ENCODE measurements around the gene SF3B5.
"Not testable (repeated sequence)": the region's sequence is repeated elsewhere in the genome, so short reads cannot be mapped to it uniquely, and the experiment has no call there.

SF3B5 gene

GRCh38 chr6:144059139-144059538 lies 36.2 kb downstream of the SF3B5 start:
- no peak overlapping the region for H3K4me3 ChIP-seq (ENCODE audit: low read depth, low read length)
- DNase-seq (ENCODE audit: low read depth) = no peak
- TF ChIP-seq, protein P1, sequence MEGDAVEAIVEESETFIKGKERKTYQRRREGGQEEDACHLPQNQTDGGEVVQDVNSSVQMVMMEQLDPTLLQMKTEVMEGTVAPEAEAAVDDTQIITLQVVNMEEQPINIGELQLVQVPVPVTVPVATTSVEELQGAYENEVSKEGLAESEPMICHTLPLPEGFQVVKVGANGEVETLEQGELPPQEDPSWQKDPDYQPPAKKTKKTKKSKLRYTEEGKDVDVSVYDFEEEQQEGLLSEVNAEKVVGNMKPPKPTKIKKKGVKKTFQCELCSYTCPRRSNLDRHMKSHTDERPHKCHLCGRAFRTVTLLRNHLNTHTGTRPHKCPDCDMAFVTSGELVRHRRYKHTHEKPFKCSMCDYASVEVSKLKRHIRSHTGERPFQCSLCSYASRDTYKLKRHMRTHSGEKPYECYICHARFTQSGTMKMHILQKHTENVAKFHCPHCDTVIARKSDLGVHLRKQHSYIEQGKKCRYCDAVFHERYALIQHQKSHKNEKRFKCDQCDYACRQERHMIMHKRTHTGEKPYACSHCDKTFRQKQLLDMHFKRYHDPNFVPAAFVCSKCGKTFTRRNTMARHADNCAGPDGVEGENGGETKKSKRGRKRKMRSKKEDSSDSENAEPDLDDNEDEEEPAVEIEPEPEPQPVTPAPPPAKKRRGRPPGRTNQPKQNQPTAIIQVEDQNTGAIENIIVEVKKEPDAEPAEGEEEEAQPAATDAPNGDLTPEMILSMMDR (IDR thresholded peaks at IDR 0.05; ENCODE audit: insufficient read depth, low read depth, low read length, missing control alignments) = no peak

DNA sequence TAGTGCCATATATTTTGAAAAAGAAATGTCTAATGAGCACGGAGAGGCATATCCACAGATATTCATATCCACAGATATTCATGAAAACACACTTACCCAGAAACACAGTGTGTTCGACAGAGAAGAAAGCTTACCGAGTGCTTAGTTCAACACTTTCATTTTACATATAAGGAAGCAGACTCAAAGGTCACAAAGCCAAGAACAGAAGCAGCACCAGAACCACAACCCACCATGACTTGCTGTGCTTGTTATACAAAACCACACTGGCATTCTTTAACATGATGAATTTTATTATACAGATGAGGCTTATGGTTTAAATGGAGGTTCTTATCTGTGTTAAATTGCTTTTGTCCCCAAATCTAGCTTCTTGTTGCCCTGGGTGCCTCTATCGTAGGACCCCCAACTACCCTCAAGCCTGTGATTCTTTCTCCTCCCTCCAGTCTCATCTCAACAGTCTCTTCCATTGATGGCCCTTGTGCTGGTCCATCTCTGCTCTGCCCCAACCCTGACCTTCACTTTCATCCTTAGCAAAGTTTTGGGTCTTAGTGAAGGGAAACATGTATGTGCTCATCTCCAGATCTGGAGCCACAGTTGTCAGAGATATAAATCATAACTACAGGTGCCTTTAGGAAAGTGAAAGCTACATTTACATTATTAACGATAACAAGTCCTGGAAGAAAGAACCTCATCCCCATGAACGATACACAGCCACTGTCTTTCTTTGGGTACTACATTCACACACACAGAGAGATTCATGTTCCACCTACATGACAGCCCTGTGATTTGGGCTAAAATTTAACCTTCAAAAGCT lies 40.0 kb downstream of the SF3B5 start:
- H3K4me3 ChIP-seq (ENCODE audit: low read depth, low read length) = peak overlapping the region; percentile 58
- TF ChIP-seq, protein P1 (IDR thresholded peaks at IDR 0.05; ENCODE audit: insufficient read depth, low read depth, low read length, missing control alignments) = no peak
- peak; percentile 67 for DNase-seq (ENCODE audit: low read depth)

DNA sequence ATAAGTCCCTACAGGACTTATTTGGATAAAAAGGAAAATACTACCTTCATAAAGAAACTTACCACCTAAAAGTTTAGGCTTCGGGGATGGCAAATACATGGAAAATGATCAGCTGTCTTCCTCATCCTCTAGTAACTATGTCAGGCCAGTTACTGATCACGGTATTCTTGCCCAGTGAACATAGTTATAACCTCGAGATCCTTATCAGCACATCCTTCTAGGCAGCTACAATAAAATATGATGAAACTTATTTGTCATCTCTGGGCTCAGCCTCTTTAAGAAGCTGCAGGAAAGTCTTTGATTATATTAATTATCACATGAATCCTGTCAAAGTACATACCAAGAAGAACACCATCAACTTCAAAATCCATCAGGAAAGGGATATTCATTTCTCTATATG lies 41.8 kb downstream of the SF3B5 start:
- TF ChIP-seq, protein P1 (IDR thresholded peaks at IDR 0.05; ENCODE audit: insufficient read depth, low read depth, low read length, missing control alignments) = no peak
- DNase-seq (ENCODE audit: low read depth) = no peak
- no peak overlapping the region for H3K4me3 ChIP-seq (ENCODE audit: low read depth, low read length)

GRCh38 chr6:144052488-144052887 lies 42.9 kb downstream of the SF3B5 start:
- TF ChIP-seq, protein P1 (IDR thresholded peaks at IDR 0.05; ENCODE audit: insufficient read depth, low read depth, low read length, missing control alignments) = no peak
- H3K4me3 ChIP-seq (ENCODE audit: low read depth, low read length) = no peak overlapping the region
- no peak for DNase-seq (ENCODE audit: low read depth)

GRCh38 chr6:144049386-144049785 lies 46.0 kb downstream of the SF3B5 start:
- DNase-seq (ENCODE audit: low read depth) = no peak
- TF ChIP-seq, protein P1 (IDR thresholded peaks at IDR 0.05; ENCODE audit: insufficient read depth, low read depth, low read length, missing control alignments) = no peak
- H3K4me3 ChIP-seq (ENCODE audit: low read depth, low read length) = no peak overlapping the region

GRCh38 chr6:144047688-144048087 lies 47.7 kb downstream of the SF3B5 start:
- DNase-seq (ENCODE audit: low read depth) = no peak
- no peak overlapping the region for H3K4me3 ChIP-seq (ENCODE audit: low read depth, low read length)
- TF ChIP-seq, protein P1 (IDR thresholded peaks at IDR 0.05; ENCODE audit: insufficient read depth, low read depth, low read length, missing control alignments) = no peak

DNA sequence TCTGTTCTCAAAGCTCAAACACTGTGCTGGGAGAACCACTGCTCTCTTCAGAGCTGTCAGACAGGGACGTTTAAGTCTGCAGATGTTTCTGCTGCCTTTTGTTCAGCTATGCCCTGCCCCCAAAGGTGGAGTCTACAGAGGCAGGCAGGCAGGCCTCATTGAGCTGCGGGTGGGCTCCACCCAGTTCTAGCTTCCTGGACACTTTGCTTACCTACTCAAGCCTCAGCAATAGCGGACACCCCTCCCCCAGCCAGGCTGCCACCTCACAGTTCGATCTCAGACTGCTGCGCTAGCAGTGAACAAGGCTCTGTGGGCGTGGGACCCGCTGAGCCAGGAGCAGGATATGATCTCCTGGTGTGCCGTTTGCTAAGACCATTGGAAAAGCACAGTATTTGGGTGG lies 48.7 kb downstream of the SF3B5 start:
- not testable (repeated sequence) for H3K4me3 ChIP-seq (ENCODE audit: low read depth, low read length); DNase-seq (ENCODE audit: low read depth)

DNA sequence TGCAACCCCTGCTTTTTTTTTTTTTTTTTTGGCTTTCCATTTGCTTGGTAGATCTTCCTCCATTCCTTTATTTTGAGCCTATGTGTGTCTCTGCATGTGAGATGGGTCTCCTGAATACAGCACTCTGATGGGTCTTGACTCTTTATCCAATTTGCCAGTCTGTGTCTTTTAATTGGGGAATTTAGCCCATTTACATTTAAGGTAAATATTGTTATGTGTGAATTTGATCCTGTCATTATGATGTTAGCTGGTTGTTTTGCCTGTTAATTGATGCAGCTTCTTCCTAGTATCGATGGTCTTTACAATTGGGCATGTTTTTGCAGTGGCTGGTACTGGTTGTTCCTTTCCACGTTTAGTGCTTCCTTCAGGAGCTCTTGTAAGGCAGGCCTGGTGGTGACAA lies 50.4 kb downstream of the SF3B5 start:
- not testable (repeated sequence) for H3K4me3 ChIP-seq (ENCODE audit: low read depth, low read length); DNase-seq (ENCODE audit: low read depth)

Measured in GM12865 (cell line).